OCI-M2 (cell line): ENCODE measurements around the gene GSTT2B.
"Not testable (repeated sequence)": the region's sequence is repeated elsewhere in the genome, so short reads cannot be mapped to it uniquely, and the experiment has no call there.

ENCODE experiments used
- DNase-seq: peaks from one replicate; lab custom pipeline; 2025; ENCODE audit not compliant: unreplicated experiment; lab: John Stamatoyannopoulos, UW

GSTT2B gene

GRCh38 chr22:23961084-23961771 is at the start of gene GSTT2B:
Gene GSTT2B (minus strand): TSS chr22:23961195. CDS start chr22:23961131, 64 bp downstream.
- DNase-seq: not testable (repeated sequence)

- no peak for DNase-seq
Measured at GRCh38 chr22:24010018-24010391, 49.0 kb upstream of the GSTT2B start.

GRCh38 chr22:24009227-24010017 is 48.4 kb upstream of the GSTT2B start:
- no peak for DNase-seq

- no peak for DNase-seq
Measured at GRCh38 chr22:24008381-24009226, 47.6 kb upstream of the GSTT2B start.

- DNase-seq: no peak
Measured at GRCh38 chr22:24008022-24008283, 47.0 kb upstream of the GSTT2B start.

GRCh38 chr22:24007253-24008021 is 46.4 kb upstream of the GSTT2B start:
- DNase-seq: no peak

GRCh38 chr22:24006914-24007214 is 45.9 kb upstream of the GSTT2B start:
- no peak for DNase-seq

- no peak for DNase-seq
Measured at GRCh38 chr22:24006207-24006913, 45.4 kb upstream of the GSTT2B start.

GRCh38 chr22:24005201-24005600 is 44.2 kb upstream of the GSTT2B start, which contains the start of gene GSTT4:
Gene GSTT4 (minus strand): TSS chr22:24005453. CDS start chr22:24005356, 97 bp downstream.
- DNase-seq: no peak

- no peak for DNase-seq
Measured at GRCh38 chr22:24003887-24004286, 42.9 kb upstream of the GSTT2B start.

GRCh38 chr22:24002851-24003250 is 41.9 kb upstream of the GSTT2B start:
- DNase-seq: no peak

GRCh38 chr22:24002272-24002671 is 41.3 kb upstream of the GSTT2B start:
- DNase-seq: no peak

GRCh38 chr22:24001314-24001713 is 40.3 kb upstream of the GSTT2B start:
- no peak for DNase-seq

GRCh38 chr22:23999779-24000178 is 38.8 kb upstream of the GSTT2B start:
- not testable (repeated sequence) for DNase-seq

GRCh38 chr22:23997092-23997491 is 36.1 kb upstream of the GSTT2B start:
- no peak for DNase-seq

GRCh38 chr22:23993581-23994177 is 32.7 kb upstream of the GSTT2B start:
- DNase-seq: not testable (repeated sequence)

GRCh38 chr22:23993080-23993479 is 32.1 kb upstream of the GSTT2B start:
- DNase-seq: not testable (repeated sequence)

- DNase-seq: not testable (repeated sequence)
Measured at GRCh38 chr22:23989583-23990244, 28.7 kb upstream of the GSTT2B start.

GRCh38 chr22:23986538-23987178 is 25.7 kb upstream of the GSTT2B start:
- not testable (repeated sequence) for DNase-seq
